LNCaP clone FGC (cell line): ENCODE measurements around the gene PPP2R3B.
A peak's percentile ranks its signal among the peaks of the same experiment; 100 is the strongest.

ENCODE experiments used
- DNase-seq: peaks from one replicate; pipeline ENCODE4 v3.0.0-alpha.2; 2011; ENCODE audit warnings: low read depth
- H3K4me3 ChIP-seq: 2 replicates; pipeline ENCODE4 v1.5.1; 2011; ENCODE audit warnings: mild to moderate bottlenecking, low read depth, low read length, control low read depth
- CTCF ChIP-seq: IDR thresholded peaks from 2 replicates; pipeline ENCODE4 v1.5.1; 2012; ENCODE audit warnings: mild to moderate bottlenecking; ENCODE audit not compliant: control insufficient read depth, insufficient read depth; ENCODE audit errors: extremely low read depth

The PPP2R3B gene

GRCh38 chrX:334331-334891 lies 52.3 kb downstream of the PPP2R3B start:
- H3K4me3 ChIP-seq, result no peak overlapping the region
- no peak for DNase-seq
- TF ChIP-seq CTCF, result no peak

- no peak for DNase-seq
- TF ChIP-seq CTCF, result no peak
- H3K4me3 ChIP-seq, result no peak overlapping the region
Observed at GRCh38 chrX:333611-334311, 52.9 kb downstream of the PPP2R3B start.

GRCh38 chrX:332916-333610 lies 53.6 kb downstream of the PPP2R3B start:
- H3K4me3 ChIP-seq, result no peak overlapping the region
- DNase-seq, result no peak
- TF ChIP-seq CTCF, result no peak

- no peak for DNase-seq
- no peak for TF ChIP-seq CTCF
- no peak overlapping the region for H3K4me3 ChIP-seq
Observed at GRCh38 chrX:332496-332860, 54.2 kb downstream of the PPP2R3B start.

GRCh38 chrX:331825-332495 lies 54.7 kb downstream of the PPP2R3B start:
- H3K4me3 ChIP-seq, result no peak overlapping the region
- DNase-seq, result no peak
- peak; percentile 19; the same call in 1 of the 2 replicates for TF ChIP-seq CTCF

GRCh38 chrX:331151-331824 lies 55.4 kb downstream of the PPP2R3B start:
- TF ChIP-seq CTCF, result no peak
- H3K4me3 ChIP-seq, result no peak overlapping the region
- no peak for DNase-seq
